Astrocyte (in vitro differentiated cells and primary cell): ENCODE data around the gene TESK2. TPM values are rescaled to one million over a fixed set of nuclear protein-coding genes. Genes with fewer than 3 reads are reported as not detected.

Experiments
- DNase-seq: peaks from one replicate; pipeline ENCODE4 v3.0.0-alpha.2; 2010; ENCODE audit warnings: low read depth
- FAIRE-seq: peaks from 2 replicates; lab custom pipeline; 2011; peaks lifted over from hg19 to GRCh38; lab: Jason Lieb, UNC
- H2AFZ ChIP-seq: 2 replicates; pipeline ENCODE4 v1.6.0; 2012; ENCODE audit warnings: low read depth, low read length, inconsistent platforms
- H3K27ac ChIP-seq: 2 replicates; pipeline ENCODE4 v1.5.1; 2011; ENCODE audit warnings: low read depth, low read length, inconsistent platforms
- H3K27me3 ChIP-seq: 2 replicates; pipeline ENCODE4 v1.6.0; 2011; ENCODE audit warnings: low read length, inconsistent platforms; ENCODE audit not compliant: insufficient read depth
- H3K36me3 ChIP-seq: 2 replicates; pipeline ENCODE4 v1.5.1; 2011; ENCODE audit warnings: low read length, inconsistent platforms; ENCODE audit not compliant: insufficient read depth
- H3K4me1 ChIP-seq: 2 replicates; pipeline ENCODE4 v1.5.1; 2011; ENCODE audit warnings: low read length, inconsistent platforms; ENCODE audit not compliant: insufficient read depth
- H3K4me2 ChIP-seq: 2 replicates; pipeline ENCODE4 v1.6.0; 2012; ENCODE audit warnings: low read length, inconsistent platforms
- H3K4me3 ChIP-seq: 2 replicates; pipeline ENCODE4 v1.5.1; 2011; ENCODE audit warnings: low read depth, mild to moderate bottlenecking, low read length, inconsistent platforms; ENCODE audit not compliant: insufficient read depth
- H3K79me2 ChIP-seq: 2 replicates; pipeline ENCODE4 v1.6.0; 2012; ENCODE audit warnings: mild to moderate bottlenecking, low read length, inconsistent platforms; ENCODE audit not compliant: insufficient read depth
- H3K9ac ChIP-seq: 2 replicates; pipeline ENCODE4 v1.6.0; 2012; ENCODE audit warnings: mild to moderate bottlenecking, low read length, inconsistent platforms
- H3K9me3 ChIP-seq: 2 replicates; pipeline ENCODE4 v1.5.1; 2012; ENCODE audit warnings: low read depth, mild to moderate bottlenecking, low read length, inconsistent platforms; ENCODE audit not compliant: insufficient read depth
- H4K20me1 ChIP-seq: 2 replicates; pipeline ENCODE4 v1.6.0; 2012; ENCODE audit warnings: low read length, inconsistent platforms; ENCODE audit not compliant: insufficient read depth
- H3K27ac Mint-ChIP-seq: one replicate; pipeline ENCODE4 v1.8.0; 2021; ENCODE audit warnings: mild to moderate bottlenecking, mixed read lengths; ENCODE audit not compliant: unreplicated experiment
- H3K27me3 Mint-ChIP-seq: one replicate; pipeline ENCODE4 v1.8.0; 2021; ENCODE audit warnings: low read depth, mixed read lengths; ENCODE audit not compliant: unreplicated experiment
- H3K36me3 Mint-ChIP-seq: one replicate; pipeline ENCODE4 v1.8.0; 2021; ENCODE audit warnings: low read depth, mixed read lengths; ENCODE audit not compliant: unreplicated experiment
- H3K4me1 Mint-ChIP-seq: one replicate; pipeline ENCODE4 v1.8.0; 2021; ENCODE audit warnings: low read depth, mixed read lengths; ENCODE audit not compliant: unreplicated experiment
- H3K4me3 Mint-ChIP-seq: one replicate; pipeline ENCODE4 v1.8.0; 2021; ENCODE audit warnings: mild to moderate bottlenecking, moderate library complexity, mixed read lengths; ENCODE audit not compliant: unreplicated experiment
- H3K9me3 Mint-ChIP-seq: one replicate; pipeline ENCODE4 v1.8.0; 2021; ENCODE audit warnings: mild to moderate bottlenecking, mixed read lengths; ENCODE audit not compliant: unreplicated experiment
- EZH2 ChIP-seq: IDR thresholded peaks from 2 replicates; pipeline ENCODE4 v1.6.1; 2012; ENCODE audit warnings: mild to moderate bottlenecking, low read length, inconsistent platforms; ENCODE audit not compliant: insufficient read depth
- total RNA-seq: library from RNA; stranded (reverse); gene quantifications from 2 replicates; pipeline ENCODE4 v1.2.1, GENCODE V29; 2021
- TF ChIP-seq, protein P1 (sequence below): IDR thresholded peaks from 2 replicates; pipeline ENCODE4 v1.5.1; 2011; ENCODE audit warnings: low read depth, mild to moderate bottlenecking, inconsistent platforms, low read length, moderate library complexity; ENCODE audit not compliant: insufficient read depth

The TESK2 gene
- total RNA-seq, 1 donor from 2014 or later, result 1.7 TPM

- no peaks in the 10 kb centered on the region for H3K27me3 Mint-ChIP-seq
- peaks cover 4% of the 10 kb centered on the region for H3K4me1 Mint-ChIP-seq
- Histone ChIP-seq H3K36me3 (no peaks in the 10 kb centered on the region), H3K9ac (no peak overlapping the region), H3K79me2 (no peaks in the 10 kb centered on the region), H3K4me2 (peak overlapping the region; percentile 32), H3K4me3 (no peak overlapping the region), H2AFZ (peak overlapping the region; percentile 12), H3K27me3 (no peaks in the 10 kb centered on the region), H3K4me1 (peaks cover 10% of the 10 kb centered on the region), H4K20me1 (no peaks in the 10 kb centered on the region), H3K9me3 (no peaks in the 10 kb centered on the region), H3K27ac (no peak overlapping the region)
- H3K36me3 Mint-ChIP-seq, result no peaks in the 10 kb centered on the region
- H3K27ac Mint-ChIP-seq, result no peak overlapping the region
- DNase-seq, result no peak
- no peak overlapping the region for H3K4me3 Mint-ChIP-seq
- TF ChIP-seq, protein P1, sequence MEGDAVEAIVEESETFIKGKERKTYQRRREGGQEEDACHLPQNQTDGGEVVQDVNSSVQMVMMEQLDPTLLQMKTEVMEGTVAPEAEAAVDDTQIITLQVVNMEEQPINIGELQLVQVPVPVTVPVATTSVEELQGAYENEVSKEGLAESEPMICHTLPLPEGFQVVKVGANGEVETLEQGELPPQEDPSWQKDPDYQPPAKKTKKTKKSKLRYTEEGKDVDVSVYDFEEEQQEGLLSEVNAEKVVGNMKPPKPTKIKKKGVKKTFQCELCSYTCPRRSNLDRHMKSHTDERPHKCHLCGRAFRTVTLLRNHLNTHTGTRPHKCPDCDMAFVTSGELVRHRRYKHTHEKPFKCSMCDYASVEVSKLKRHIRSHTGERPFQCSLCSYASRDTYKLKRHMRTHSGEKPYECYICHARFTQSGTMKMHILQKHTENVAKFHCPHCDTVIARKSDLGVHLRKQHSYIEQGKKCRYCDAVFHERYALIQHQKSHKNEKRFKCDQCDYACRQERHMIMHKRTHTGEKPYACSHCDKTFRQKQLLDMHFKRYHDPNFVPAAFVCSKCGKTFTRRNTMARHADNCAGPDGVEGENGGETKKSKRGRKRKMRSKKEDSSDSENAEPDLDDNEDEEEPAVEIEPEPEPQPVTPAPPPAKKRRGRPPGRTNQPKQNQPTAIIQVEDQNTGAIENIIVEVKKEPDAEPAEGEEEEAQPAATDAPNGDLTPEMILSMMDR, result no peak
- TF ChIP-seq EZH2, result no peak
- H3K9me3 Mint-ChIP-seq, result no peaks in the 10 kb centered on the region
- no peak for FAIRE-seq
Measured at GRCh38 chr1:45306905-45307304, 184.1 kb downstream of the TESK2 start.

GRCh38 chr1:45306319-45306718 lies 184.6 kb downstream of the TESK2 start:
- Mint-ChIP-seq H3K27ac (peak overlapping the region; percentile 60), H3K36me3 (no peaks in the 10 kb centered on the region), H3K4me3 (no peak overlapping the region), H3K9me3 (no peaks in the 10 kb centered on the region), H3K27me3 (no peaks in the 10 kb centered on the region), H3K4me1 (peaks cover 4% of the 10 kb centered on the region)
- Histone ChIP-seq H3K36me3 (no peaks in the 10 kb centered on the region), H3K9me3 (no peaks in the 10 kb centered on the region), H3K27ac (no peak overlapping the region), H3K4me2 (peak overlapping the region; percentile 32), H2AFZ (peak overlapping the region; percentile 53), H3K4me3 (no peak overlapping the region), H3K27me3 (no peaks in the 10 kb centered on the region), H3K79me2 (no peaks in the 10 kb centered on the region), H3K4me1 (peaks cover 10% of the 10 kb centered on the region), H3K9ac (peak overlapping the region; percentile 15), H4K20me1 (no peaks in the 10 kb centered on the region)
- DNase-seq (no peak), FAIRE-seq (no peak)
- no peak for TF ChIP-seq EZH2
- TF ChIP-seq, protein P1, result no peak

DNA sequence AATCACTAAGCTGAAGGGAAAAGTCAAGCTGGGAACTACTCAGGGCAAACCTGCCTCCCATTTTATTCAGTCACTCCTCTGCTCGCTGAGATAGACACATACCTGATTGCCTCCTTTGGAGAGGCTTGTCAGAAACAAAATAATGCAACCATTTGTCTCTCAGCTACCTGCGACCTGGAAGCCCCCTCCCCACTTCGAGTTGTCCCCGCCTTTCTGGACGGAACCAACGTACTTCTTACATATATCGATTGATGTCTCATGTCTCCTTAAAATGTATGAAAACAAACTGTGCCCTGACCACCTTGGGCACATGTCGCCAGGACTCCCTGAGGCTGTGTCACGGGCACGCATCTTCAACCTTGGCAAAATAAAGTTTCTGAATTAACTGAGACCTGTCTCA lies 185.7 kb downstream of the TESK2 start:
- Histone ChIP-seq H3K4me3 (no peak overlapping the region), H4K20me1 (no peaks in the 10 kb centered on the region), H2AFZ (no peak overlapping the region), H3K79me2 (no peaks in the 10 kb centered on the region), H3K27me3 (no peaks in the 10 kb centered on the region), H3K27ac (no peak overlapping the region), H3K9ac (no peak overlapping the region), H3K4me1 (peaks cover 10% of the 10 kb centered on the region), H3K36me3 (no peaks in the 10 kb centered on the region), H3K4me2 (no peak overlapping the region), H3K9me3 (no peaks in the 10 kb centered on the region)
- Mint-ChIP-seq H3K27me3 (no peaks in the 10 kb centered on the region), H3K9me3 (no peaks in the 10 kb centered on the region), H3K4me3 (peak overlapping the region; percentile 58), H3K27ac (no peak overlapping the region), H3K4me1 (peaks cover 4% of the 10 kb centered on the region), H3K36me3 (no peaks in the 10 kb centered on the region)
- TF ChIP-seq EZH2, result no peak
- TF ChIP-seq, protein P1, result no peak
- no peak for DNase-seq
- no peak for FAIRE-seq
